ENCODE data around the gene SART3. TPM values are rescaled to one million over a fixed set of nuclear protein-coding genes. Genes with fewer than 3 reads are reported as not detected.

SART3 gene
- 10 to 100 TPM; 35.4 to 54.6 TPM for total RNA-seq

GRCh38 chr12:108560752-108561719 lies at the start of gene SART3:
Gene SART3, minus strand, starts transcription at chr12:108561173. Its CDS starts 19 bp downstream, at chr12:108561154.

GRCh38 chr12:108597559-108598471 lies 36.8 kb upstream of the SART3 start, which contains the start of gene TMEM119:
Gene TMEM119, minus strand, starts transcription at chr12:108598084. Its CDS starts 5,701 bp downstream, at chr12:108592383.

GRCh38 chr12:108562348-108563135 lies 1.6 kb upstream of the SART3 start, which contains the start of gene ISCU:
Gene ISCU, plus strand, starts transcription at chr12:108562596. Its CDS starts 27 bp downstream, at chr12:108562623.

GRCh38 chr12:108514973-108515814 lies 45.8 kb downstream of the SART3 start, which contains the start of gene FICD:
Gene FICD, plus strand, starts transcription at chr12:108515277. Its CDS starts 1,696 bp downstream, at chr12:108516973.

Other genes with a start within 250 kb of the SART3 start
- under 1 TPM in 1 of 2 donors, not detected in 1; under 0.01 TPM for gene CMKLR1, start 221.9 kb downstream of the SART3 start, total RNA-seq
- 1 to 10 TPM; 5.7 to 5.9 TPM for gene FICD, start 45.9 kb downstream of the SART3 start, total RNA-seq
- gene ISCU, start 1.4 kb upstream of the SART3 start, total RNA-seq, result 10 to 100 TPM; 72.9 to 73.6 TPM
- gene TMEM119, start 36.9 kb upstream of the SART3 start, total RNA-seq, result 1 to 10 TPM in 1 of 2 donors, not detected in 1; 4.0 TPM
- gene SELPLG, start 72.7 kb upstream of the SART3 start, total RNA-seq, result 1 to 10 TPM in 1 of 2 donors, under 1 TPM in 1; 1.00 to 1.4 TPM
- gene CORO1C, start 170.3 kb upstream of the SART3 start, total RNA-seq, result 100 to 1,000 TPM; 146 to 287 TPM

Data from melanocyte of skin (primary cell).